Right lobe of liver (tissue), 4 donors: ENCODE data around the gene LVRN.

Source experiments
- POLR2A ChIP-seq: fragments of 450-650 bp; IDR thresholded peaks from one replicate; pipeline ENCODE4 v1.6.1; 2017; ENCODE audit warnings: antibody characterized with exemption, mild to moderate bottlenecking
- TF ChIP-seq, protein P1 (sequence below), 4 donors: fragments of 200-600 bp in 3 of 4; fragments of 450-650 bp in 1 of 4; IDR thresholded peaks; one replicate each; pipeline versions ENCODE4 v1.5.1 to v1.8.0; 2016 to 2022; ENCODE audit warnings: antibody characterized with exemption in 4 of 4, mild to moderate bottlenecking in 2 of 4
- donor health status: DM: no; HTN: no; CAD: no.
- donor health status: DM: no; HTN: no; CAD: no.
- donor health status: DM: no; HTN: yes; CAD: no.

GRCh38 chr5:115978779-115979178 lies 16.5 kb downstream of the LVRN start:
- TF ChIP-seq, protein P1, sequence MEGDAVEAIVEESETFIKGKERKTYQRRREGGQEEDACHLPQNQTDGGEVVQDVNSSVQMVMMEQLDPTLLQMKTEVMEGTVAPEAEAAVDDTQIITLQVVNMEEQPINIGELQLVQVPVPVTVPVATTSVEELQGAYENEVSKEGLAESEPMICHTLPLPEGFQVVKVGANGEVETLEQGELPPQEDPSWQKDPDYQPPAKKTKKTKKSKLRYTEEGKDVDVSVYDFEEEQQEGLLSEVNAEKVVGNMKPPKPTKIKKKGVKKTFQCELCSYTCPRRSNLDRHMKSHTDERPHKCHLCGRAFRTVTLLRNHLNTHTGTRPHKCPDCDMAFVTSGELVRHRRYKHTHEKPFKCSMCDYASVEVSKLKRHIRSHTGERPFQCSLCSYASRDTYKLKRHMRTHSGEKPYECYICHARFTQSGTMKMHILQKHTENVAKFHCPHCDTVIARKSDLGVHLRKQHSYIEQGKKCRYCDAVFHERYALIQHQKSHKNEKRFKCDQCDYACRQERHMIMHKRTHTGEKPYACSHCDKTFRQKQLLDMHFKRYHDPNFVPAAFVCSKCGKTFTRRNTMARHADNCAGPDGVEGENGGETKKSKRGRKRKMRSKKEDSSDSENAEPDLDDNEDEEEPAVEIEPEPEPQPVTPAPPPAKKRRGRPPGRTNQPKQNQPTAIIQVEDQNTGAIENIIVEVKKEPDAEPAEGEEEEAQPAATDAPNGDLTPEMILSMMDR (IDR thresholded peaks at IDR 0.05), result no peak
- no peak for TF ChIP-seq POLR2A
